K562 (cell line): ENCODE results near the gene PTGIS. TPM values are rescaled to one million over a fixed set of nuclear protein-coding genes. Genes with fewer than 3 reads are reported as not detected.

ENCODE experiments used
- CEBPB ChIP-seq: fragments of 450-650 bp; IDR thresholded peaks from 2 replicates; pipeline ENCODE4 v1.6.1; 2016; ENCODE audit warnings: missing genetic modification characterization, missing compliant biosample characterization
- ERF ChIP-seq: fragments of 450-650 bp; formaldehyde crosslinking; IDR thresholded peaks from 2 replicates; pipeline ENCODE4 v1.4.0; 2020; ENCODE audit warnings: mild to moderate bottlenecking, mixed read lengths
- FOXM1 ChIP-seq, 2 experiments: fragments of 450-650 bp in 1 of 2; sonication (generic) in 1 of 2; formaldehyde crosslinking in 1 of 2; IDR thresholded peaks; 2 replicates each; pipeline versions ENCODE4 v1.6.1 to v1.9.0; 2017 to 2022; ENCODE audit warnings: low read depth in 2 of 2, mild to moderate bottlenecking in 2 of 2, missing genetic modification reagents in 1 of 2, moderate library complexity in 1 of 2
- HNRNPH1 ChIP-seq: fragments of 200-400 bp; formaldehyde crosslinking; optimal IDR thresholded peaks from 2 replicates; pipeline ENCODE3; 2017; ENCODE audit warnings: low read depth, mild to moderate bottlenecking, low read length, moderate library complexity
- HNRNPLL ChIP-seq: fragments of 200-400 bp; formaldehyde crosslinking; IDR thresholded peaks from 2 replicates; pipeline ENCODE4 v1.6.1; 2017; ENCODE audit warnings: low read length, low read depth, mild to moderate bottlenecking; ENCODE audit not compliant: poor library complexity, severe bottlenecking
- KDM5B ChIP-seq: fragments of 200-600 bp; sonication (generic); IDR thresholded peaks from 2 replicates; pipeline ENCODE4 v1.6.1; 2012; ENCODE audit warnings: low read depth, mild to moderate bottlenecking, moderate library complexity, low read length, control low read depth, inconsistent platforms; ENCODE audit not compliant: insufficient replicate concordance
- KLF6 ChIP-seq: fragments of 250-450 bp; sonication (Bioruptor Pico); IDR thresholded peaks from 2 replicates; pipeline ENCODE4 v1.4.0; 2020; ENCODE audit warnings: mild to moderate bottlenecking, moderate library complexity, borderline replicate concordance
- RAD21 ChIP-seq, 2 experiments: fragments of 250-450 bp in 1 of 2; fragments of 450-650 bp in 1 of 2; sonication (Bioruptor Pico) in 1 of 2; formaldehyde crosslinking in 1 of 2; IDR thresholded peaks in 1 of 2; conservative IDR thresholded peaks in 1 of 2; 2 replicates each; pipeline versions ENCODE4 v1.4.0 to v1.8.0; 2020 to 2022; ENCODE audit warnings: mild to moderate bottlenecking in 2 of 2, moderate library complexity in 1 of 2
- TCFL5 ChIP-seq: fragments of 250-450 bp; sonication (Bioruptor Pico); conservative IDR thresholded peaks from 2 replicates; pipeline ENCODE4 v1.6.1; 2021; ENCODE audit warnings: mild to moderate bottlenecking, moderate library complexity, matching md5 sums
- U2AF1 ChIP-seq: fragments of 200-400 bp; formaldehyde crosslinking; optimal IDR thresholded peaks from 2 replicates; pipeline ENCODE3; 2017; ENCODE audit warnings: mild to moderate bottlenecking, low read depth, low read length, moderate library complexity
- ZNF212 ChIP-seq: fragments of 450-650 bp; formaldehyde crosslinking; IDR thresholded peaks from 2 replicates; pipeline ENCODE4 v1.4.0; 2020; ENCODE audit warnings: mild to moderate bottlenecking
- ZNF224 ChIP-seq: sonication (generic); formaldehyde crosslinking; IDR thresholded peaks from 2 replicates; pipeline ENCODE4 v1.8.0; 2022; ENCODE audit warnings: mild to moderate bottlenecking, missing genetic modification reagents
- ZNF253 ChIP-seq: fragments of 250-450 bp; sonication (Bioruptor Pico); conservative IDR thresholded peaks from 2 replicates; pipeline ENCODE4 v1.6.1; 2021; ENCODE audit warnings: mild to moderate bottlenecking
- ZNF384 ChIP-seq: IDR thresholded peaks from 2 replicates; pipeline ENCODE4 v1.6.1; 2012; ENCODE audit warnings: low read depth, low read length, improper control_type of control experiment
- ZNF778 ChIP-seq: fragments of 450-650 bp; formaldehyde crosslinking; IDR thresholded peaks from 2 replicates; pipeline ENCODE4 v1.4.0; 2020; ENCODE audit warnings: mild to moderate bottlenecking, moderate library complexity
- ZZZ3 ChIP-seq: fragments of 450-650 bp; IDR thresholded peaks from 2 replicates; pipeline ENCODE4 v1.6.1; 2016; ENCODE audit warnings: antibody characterized with exemption, mild to moderate bottlenecking, moderate library complexity
- polyA plus RNA-seq, 8 experiments: library from polyadenylated mRNA; depleted of rRNA in 4 of 8; stranded (reverse) in 5 of 8; unstranded in 3 of 8; fragments of >200 nt; fragmentation: Nextera tagmentation in 2 of 8; fragmentation: Illumina TruSeq in 1 of 8; extraction: Ambion mirVana in 2 of 8; extraction: Trizol in 1 of 8; gene quantifications; 2 replicates each; pipeline versions ENCODE4 v1.2.1 to v1.2.3, GENCODE V29; 2011 to 2014; ENCODE audit warnings: inconsistent platforms in 1 of 8, missing spikeins in 1 of 8
- total RNA-seq, 7 experiments: library from RNA; depleted of rRNA in 6 of 7; stranded (reverse); fragments of >200 nt in 6 of 7; fragmentation: Illumina TruSeq in 2 of 7; extraction: Trizol in 2 of 7; gene quantifications; 2 replicates each; pipeline versions ENCODE4 v1.2.1 to v1.2.3, GENCODE V29; 2011 to 2021; ENCODE audit warnings: low replicate concordance in 1 of 7
- TF ChIP-seq, protein P1 (sequence below): fragments of 450-650 bp; IDR thresholded peaks from 2 replicates; pipeline ENCODE4 v1.6.1; 2016; ENCODE audit warnings: antibody characterized with exemption
- TF ChIP-seq, protein P2 (sequence below): IDR thresholded peaks from 2 replicates; pipeline ENCODE4 v1.6.1; 2011; ENCODE audit warnings: borderline replicate concordance, low read depth, mild to moderate bottlenecking, moderate library complexity, low read length; ENCODE audit not compliant: insufficient read depth, poor library complexity, severe bottlenecking
- TF ChIP-seq, protein P3 (sequence below): fragments of 450-650 bp; IDR thresholded peaks from 2 replicates; pipeline ENCODE4 v1.6.1; 2018; ENCODE audit warnings: mild to moderate bottlenecking, low read depth; ENCODE audit not compliant: partially characterized antibody
- TF ChIP-seq, protein P4 (sequence below): fragments of 450-650 bp; formaldehyde crosslinking; IDR thresholded peaks from 2 replicates; pipeline ENCODE4 v1.4.0; 2020; ENCODE audit warnings: mild to moderate bottlenecking, moderate library complexity

The PTGIS gene
- total and polyA plus RNA-seq, 9 of the 15 experiments (the other 6 are each of a cell fraction or from before 2014, with no cell fraction given), result not detected

DNA sequence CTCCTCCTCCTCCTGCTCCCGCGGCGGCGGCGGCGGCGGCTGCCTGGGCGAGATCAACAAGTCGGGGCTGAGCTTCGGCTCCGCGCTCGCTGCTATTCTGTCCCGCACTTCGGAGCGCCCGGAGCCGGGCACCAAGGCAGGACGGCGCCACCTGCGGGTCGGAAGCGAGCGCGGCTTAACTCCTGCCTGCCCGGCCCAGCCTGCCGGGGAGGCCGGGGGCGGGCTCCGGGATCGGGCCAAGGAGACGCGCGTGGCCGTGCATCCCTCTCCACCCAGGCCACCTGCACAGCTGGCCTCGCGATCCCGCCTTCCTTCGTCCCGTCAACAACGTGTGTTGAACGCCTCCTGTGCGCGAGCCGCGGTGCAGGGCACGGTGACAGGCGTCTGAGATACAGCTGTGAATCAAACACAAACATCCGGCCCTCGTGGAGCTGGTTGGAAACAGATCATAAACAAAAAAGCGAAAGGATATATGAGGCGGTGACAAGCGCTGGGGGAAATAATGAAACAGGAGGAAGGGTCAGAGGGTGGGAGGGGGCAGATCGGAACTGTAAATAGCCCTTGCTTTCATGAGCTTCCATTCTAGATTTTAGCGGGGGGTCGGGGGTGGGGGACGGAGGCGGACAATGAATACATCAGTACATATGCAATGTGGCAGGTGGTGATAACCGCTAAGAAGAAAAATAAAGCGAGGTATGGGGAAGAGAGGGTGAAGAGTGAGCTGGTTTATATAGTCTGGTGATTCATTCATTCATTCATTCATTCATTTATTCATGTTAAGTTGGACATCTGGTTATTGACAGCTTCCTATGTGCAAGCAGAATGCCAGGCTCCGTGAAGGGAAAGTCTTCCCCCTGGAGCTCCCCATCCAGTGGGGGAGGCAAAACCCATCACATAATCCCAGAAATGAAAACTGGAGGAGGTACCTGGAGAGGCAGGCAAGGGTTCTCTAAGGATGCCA, 83.5 kb downstream of the PTGIS start (continued):
- TF ChIP-seq, protein P1, sequence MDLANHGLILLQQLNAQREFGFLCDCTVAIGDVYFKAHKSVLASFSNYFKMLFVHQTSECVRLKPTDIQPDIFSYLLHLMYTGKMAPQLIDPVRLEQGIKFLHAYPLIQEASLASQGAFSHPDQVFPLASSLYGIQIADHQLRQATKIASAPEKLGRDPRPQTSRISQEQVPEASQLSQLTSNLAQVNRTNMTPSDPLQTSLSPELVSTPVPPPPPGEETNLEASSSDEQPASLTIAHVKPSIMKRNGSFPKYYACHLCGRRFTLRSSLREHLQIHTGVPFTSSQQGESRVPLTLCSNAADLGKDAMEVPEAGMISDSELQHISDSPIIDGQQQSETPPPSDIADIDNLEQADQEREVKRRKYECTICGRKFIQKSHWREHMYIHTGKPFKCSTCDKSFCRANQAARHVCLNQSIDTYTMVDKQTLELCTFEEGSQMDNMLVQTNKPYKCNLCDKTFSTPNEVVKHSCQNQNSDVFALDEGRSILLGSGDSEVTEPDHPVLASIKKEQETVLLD, result no peak
- TF ChIP-seq KDM5B, result no peak
- no peak for TF ChIP-seq ERF (CRISPR knock-in tag)
- TF ChIP-seq, protein P2, sequence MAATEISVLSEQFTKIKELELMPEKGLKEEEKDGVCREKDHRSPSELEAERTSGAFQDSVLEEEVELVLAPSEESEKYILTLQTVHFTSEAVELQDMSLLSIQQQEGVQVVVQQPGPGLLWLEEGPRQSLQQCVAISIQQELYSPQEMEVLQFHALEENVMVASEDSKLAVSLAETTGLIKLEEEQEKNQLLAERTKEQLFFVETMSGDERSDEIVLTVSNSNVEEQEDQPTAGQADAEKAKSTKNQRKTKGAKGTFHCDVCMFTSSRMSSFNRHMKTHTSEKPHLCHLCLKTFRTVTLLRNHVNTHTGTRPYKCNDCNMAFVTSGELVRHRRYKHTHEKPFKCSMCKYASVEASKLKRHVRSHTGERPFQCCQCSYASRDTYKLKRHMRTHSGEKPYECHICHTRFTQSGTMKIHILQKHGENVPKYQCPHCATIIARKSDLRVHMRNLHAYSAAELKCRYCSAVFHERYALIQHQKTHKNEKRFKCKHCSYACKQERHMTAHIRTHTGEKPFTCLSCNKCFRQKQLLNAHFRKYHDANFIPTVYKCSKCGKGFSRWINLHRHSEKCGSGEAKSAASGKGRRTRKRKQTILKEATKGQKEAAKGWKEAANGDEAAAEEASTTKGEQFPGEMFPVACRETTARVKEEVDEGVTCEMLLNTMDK, result peak; percentile 92
- TF ChIP-seq CEBPB (tag), result no peak
- no peak for TF ChIP-seq FOXM1 (IDR thresholded peaks at IDR 0.05; ENCODE audit: low read depth)
- no peak for TF ChIP-seq FOXM1 (CRISPR knock-in tag; IDR thresholded peaks at IDR 0.05; ENCODE audit: low read depth)
- TF ChIP-seq ZNF224, result no peak
- peak; percentile 46 for TF ChIP-seq HNRNPLL
- TF ChIP-seq KLF6 (CRISPR knock-in tag), result no peak
- TF ChIP-seq ZNF384, result no peak
- TF ChIP-seq U2AF1, result no peak
- no peak for TF ChIP-seq ZNF253 (CRISPR knock-in tag)
- no peak for TF ChIP-seq ZNF778 (CRISPR knock-in tag)
- TF ChIP-seq, protein P3, sequence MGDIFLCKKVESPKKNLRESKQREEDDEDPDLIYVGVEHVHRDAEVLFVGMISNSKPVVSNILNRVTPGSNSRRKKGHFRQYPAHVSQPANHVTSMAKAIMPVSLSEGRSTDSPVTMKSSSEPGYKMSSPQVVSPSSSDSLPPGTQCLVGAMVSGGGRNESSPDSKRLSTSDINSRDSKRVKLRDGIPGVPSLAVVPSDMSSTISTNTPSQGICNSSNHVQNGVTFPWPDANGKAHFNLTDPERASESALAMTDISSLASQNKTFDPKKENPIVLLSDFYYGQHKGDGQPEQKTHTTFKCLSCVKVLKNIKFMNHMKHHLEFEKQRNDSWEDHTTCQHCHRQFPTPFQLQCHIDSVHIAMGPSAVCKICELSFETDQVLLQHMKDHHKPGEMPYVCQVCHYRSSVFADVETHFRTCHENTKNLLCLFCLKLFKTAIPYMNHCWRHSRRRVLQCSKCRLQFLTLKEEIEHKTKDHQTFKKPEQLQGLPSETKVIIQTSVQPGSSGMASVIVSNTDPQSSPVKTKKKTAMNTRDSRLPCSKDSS, result no peak
- no peak for TF ChIP-seq ZZZ3
- peak; percentile 64 to 81 for TF ChIP-seq RAD21 (CRISPR knock-in tag; conservative IDR thresholded peaks at IDR 0.05 in 1 of 2, IDR thresholded peaks at IDR 0.05 in 1 of 2)
- TF ChIP-seq HNRNPH1, result no peak
- TF ChIP-seq, protein P4, sequence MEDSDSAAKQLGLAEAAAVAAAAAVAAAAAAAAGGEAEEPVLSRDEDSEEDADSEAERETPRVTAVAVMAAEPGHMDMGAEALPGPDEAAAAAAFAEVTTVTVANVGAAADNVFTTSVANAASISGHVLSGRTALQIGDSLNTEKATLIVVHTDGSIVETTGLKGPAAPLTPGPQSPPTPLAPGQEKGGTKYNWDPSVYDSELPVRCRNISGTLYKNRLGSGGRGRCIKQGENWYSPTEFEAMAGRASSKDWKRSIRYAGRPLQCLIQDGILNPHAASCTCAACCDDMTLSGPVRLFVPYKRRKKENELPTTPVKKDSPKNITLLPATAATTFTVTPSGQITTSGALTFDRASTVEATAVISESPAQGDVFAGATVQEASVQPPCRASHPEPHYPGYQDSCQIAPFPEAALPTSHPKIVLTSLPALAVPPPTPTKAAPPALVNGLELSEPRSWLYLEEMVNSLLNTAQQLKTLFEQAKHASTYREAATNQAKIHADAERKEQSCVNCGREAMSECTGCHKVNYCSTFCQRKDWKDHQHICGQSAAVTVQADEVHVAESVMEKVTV (CRISPR knock-in tag), result peak; percentile 73
- no peak for TF ChIP-seq TCFL5 (CRISPR knock-in tag)
- no peak for TF ChIP-seq ZNF212
